Measurements from ENCODE around the gene RASAL2.
"Not testable (repeated sequence)": the region's sequence is repeated elsewhere in the genome, so short reads cannot be mapped to it uniquely, and the experiment has no call there.

DNA sequence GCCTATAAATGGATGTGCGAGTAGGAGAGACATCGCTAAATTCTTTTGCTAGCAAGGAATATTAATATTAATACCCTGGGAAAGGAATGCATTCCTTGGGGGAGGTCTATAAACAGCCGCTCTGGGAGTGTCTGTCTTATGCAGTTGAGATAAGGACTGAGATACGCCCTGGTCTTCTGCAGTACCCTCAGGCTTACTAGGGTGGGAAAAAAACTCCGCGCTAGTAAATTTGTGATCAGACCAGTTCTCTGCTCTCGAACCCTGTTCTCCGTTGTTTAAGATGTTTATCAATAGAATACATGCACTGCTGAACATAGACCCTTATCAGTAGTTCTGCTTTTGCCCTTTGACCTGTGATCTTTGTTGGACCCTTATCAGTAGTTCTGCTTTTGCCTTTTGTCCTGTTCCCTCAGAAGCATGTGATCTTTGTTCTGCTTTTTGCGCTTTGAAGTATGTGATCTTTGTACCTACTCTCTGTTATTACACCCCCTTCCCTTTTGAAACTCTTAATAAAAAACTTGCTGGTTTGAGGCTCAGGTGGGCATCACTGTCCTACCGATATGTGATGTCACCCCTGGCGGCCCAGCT, 114.5 kb downstream of the RASAL2 start:
- TF ChIP-seq CTCF (conservative IDR thresholded peaks at IDR 0.05; ENCODE audit: low read length); EZH2phosphoT487 (IDR thresholded peaks at IDR 0.05; ENCODE audit: borderline replicate concordance): not testable (repeated sequence)

Measured in Loucy (cell line).